HG02840 (cell line): Measurements from ENCODE around the gene C17orf50.

Source experiments
- ATAC-seq: cut with Tn5 transposase; IDR thresholded peaks from one replicate; pipeline ENCODE4 v1.9.1; 2021; ENCODE audit warnings: mild to moderate bottlenecking, moderate library complexity, moderate number of reproducible peaks; ENCODE audit not compliant: unreplicated experiment, low FRiP score

The C17orf50 gene

GRCh38 chr17:35780950-35781349, 20.3 kb downstream of the C17orf50 start:
- ATAC-seq, result no peak

DNA sequence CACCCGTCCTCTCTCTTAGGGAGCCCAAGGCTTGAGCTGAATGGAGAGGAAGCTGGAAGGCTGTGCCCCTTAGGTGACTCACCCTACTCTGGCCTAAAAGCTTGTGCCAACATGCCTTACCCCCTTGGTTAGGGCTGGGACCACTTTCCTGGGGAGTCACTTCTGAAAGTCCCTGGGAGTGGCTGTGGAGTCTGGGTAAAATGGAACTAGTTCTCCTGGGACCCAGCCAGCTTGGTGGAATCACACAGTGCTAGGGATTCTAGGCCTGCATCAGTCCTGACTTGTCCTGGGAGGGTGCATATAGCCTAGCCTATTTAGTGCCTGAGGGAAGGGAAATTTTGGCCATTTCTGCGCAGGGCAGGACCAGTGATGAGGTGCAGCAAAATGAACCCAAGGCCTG, 24.2 kb downstream of the C17orf50 start:
- ATAC-seq, result no peak

- no peak for ATAC-seq
These were observed 26.3 kb downstream of the C17orf50 start for GRCh38 chr17:35786941-35787432.

DNA sequence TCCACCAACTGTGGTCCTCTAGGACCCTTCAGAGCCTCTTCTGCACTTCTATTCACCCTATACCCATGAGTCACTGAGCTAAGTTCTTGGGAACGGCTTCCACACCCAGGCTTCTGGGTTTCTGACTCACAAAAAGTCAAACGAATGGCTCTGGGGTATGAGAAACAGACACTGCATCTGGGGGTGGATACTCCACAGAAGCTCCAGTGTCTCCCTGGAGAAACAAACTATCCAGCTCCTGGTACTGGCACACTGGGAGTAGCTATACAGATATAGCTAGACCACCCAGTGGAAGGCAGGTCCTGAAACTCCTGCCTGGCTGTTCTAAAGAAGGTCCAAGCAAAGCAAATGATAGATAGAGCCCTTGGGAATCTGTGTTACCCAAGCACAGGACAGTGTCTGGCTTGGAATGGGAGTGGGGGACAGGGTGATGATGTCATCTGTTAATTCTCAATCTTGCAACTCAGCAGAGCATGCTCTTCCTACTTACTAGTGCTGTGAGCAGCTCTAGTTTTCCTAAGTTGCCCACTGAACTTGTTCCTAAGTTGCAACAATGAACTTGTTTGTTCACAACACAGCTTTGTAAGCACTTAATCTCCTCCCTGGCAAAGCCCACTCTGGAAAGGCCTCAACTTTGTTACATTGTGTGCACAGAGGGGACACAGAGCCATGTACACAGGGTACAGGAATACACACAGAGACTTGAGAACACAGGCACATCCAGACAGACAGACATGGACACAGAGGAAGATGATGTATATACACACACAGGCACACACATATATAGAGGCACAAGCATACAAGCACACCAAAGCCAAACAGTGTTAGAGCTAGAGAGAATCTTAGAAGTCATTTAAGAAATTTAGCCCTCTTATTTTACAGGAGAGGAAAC, 28.0 kb downstream of the C17orf50 start:
- no peak for ATAC-seq

DNA sequence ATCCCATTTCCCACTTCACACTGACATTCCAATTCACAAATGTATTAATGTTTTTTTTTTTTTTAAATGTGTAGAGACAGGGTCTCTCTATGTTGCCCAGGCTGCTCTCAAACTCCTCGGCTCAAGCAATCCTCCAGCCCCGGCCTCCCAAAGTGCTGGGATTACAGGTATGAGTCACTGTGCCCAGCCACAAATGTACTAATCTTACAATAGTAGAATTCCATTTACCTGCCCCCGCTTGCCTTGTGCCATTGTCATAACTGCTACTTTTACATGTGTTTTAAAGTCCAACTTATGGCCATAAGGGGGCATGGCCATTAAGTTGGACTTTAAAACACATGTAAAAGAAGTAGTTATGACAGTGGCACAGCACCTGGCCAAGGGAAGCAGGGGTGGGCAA, 30.2 kb downstream of the C17orf50 start:
- ATAC-seq, result no peak

- no peak for ATAC-seq
These were observed 31.1 kb downstream of the C17orf50 start for GRCh38 chr17:35791681-35792350.

- no peak for ATAC-seq
These were observed 32.6 kb downstream of the C17orf50 start for GRCh38 chr17:35793257-35793656.

- ATAC-seq, result no peak
These were observed 34.6 kb downstream of the C17orf50 start, which contains the start of gene MMP28 for GRCh38 chr17:35795007-35795870. Gene MMP28, minus strand, starts transcription at chr17:35795641. Its CDS starts 264 bp downstream, at chr17:35795377.

DNA sequence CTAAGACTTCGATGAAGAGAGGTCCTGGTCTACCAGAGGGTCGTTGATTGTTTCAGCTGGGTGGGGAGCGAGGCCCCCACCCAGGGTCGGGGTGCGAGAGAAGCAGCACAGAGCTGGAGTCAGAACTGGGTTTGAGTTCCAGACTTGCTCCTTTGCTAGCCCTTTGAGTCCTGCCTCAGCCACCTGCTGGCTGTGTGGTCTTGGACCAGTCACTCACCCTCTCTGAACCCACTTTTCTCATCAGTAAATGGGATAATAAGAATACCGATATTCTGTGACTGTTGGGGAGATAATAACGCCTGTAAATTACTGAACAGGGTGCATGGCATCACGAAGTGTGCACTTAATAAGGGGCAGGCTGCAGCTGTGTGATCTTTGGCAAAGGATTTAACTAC, 35.2 kb downstream of the C17orf50 start:
- ATAC-seq, result no peak

DNA sequence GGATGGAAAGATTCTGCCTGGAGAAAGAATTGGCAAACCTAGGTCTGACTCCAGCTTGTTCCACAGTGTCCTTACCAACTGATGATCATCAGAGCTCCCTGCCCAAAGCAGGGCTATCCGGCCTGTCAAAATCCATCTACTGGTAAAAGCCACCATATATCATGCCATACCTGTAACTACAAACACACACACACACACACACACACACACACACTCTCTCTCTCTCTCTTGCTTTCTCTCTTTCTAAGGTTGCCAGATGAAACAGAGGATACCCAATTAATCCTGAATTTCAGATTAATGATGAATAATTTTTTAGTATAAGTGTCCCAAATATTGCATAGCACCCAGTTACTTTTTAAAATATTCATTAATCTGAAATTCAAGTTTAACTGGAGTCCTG, 36.3 kb downstream of the C17orf50 start:
- ATAC-seq, result no peak

DNA sequence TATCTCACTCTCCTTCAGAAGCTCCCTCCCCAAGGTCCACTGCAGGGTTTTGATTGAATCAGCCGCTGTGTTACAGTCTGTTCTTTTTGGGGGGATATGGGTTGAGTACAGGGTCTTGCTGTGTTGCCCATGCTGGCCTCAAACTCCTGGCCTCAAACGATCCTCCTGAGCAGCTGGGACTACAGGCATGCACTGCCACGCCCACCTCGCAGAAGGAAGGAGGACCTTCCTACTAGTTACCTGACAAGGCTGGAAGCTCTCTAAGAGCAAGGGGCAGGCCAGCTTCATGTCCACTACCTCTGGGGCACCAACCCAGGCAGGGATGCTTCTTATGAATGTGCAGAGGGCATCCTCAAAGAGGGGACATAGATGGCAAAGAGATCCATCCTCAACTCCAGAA, 36.7 kb downstream of the C17orf50 start:
- ATAC-seq, result no peak

GRCh38 chr17:35797918-35798317, 37.2 kb downstream of the C17orf50 start:
- ATAC-seq, result no peak

DNA sequence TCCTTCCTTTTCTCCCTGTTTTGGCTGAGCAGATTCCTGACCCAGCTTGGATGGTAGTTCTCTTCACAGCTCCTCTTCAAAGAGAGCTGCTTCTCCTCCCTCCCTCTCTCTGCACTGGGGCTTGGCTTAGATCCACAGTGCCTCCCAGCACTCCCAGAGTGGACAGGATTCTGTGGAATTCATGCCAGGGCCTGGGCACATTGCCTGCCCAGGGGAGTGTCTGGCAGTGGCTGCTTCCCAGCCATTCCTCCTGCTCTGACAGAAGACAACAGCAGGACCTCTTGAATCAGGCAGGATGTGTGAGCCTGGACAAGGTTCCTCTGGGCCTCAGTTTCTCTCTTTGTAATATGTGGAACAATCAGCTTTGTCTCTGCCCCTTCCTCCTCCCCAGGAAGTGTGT, 39.3 kb downstream of the C17orf50 start:
- no peak for ATAC-seq

DNA sequence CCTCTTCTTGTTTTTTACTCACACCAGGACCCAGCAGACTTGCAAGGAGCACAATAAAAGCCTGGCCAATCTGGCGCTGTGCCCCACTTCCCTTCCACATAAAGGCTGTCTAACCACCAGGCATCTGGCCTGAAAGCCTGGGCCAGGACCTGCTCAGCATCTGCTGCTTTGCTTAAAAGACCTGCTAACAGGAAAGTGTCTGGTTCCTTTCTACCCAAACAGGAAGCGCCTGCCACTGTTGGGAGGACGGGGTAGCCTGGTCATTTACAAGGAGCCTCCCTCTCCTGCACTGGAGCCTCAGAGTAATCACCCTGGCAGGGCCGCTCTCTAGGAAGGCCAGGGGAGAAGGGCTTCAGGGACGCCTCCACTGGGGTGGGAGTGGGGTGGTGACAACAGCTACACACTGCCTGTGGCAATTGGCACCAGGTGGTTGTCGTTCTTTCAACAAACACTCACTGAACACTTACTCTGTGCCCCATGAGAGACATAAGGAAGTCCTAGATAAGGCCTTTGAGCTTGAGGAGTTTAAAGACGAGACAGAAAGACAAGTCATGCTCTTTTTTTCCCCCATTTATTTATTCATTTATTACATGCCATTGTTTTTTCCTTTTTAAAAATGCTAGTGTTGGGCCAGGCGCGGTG, 41.0 kb downstream of the C17orf50 start:
- no peak for ATAC-seq

GRCh38 chr17:35804658-35805192, 44.0 kb downstream of the C17orf50 start:
- ATAC-seq, result no peak

GRCh38 chr17:35807371-35808144, 46.9 kb downstream of the C17orf50 start:
- ATAC-seq, result no peak

- no peak for ATAC-seq
These were observed 47.7 kb downstream of the C17orf50 start for GRCh38 chr17:35808240-35808961.
